ENCODE measurements around the gene SHH. TPM values are rescaled to one million over a fixed set of nuclear protein-coding genes. Genes with fewer than 3 reads are reported as not detected.

SHH gene
- total and polyA plus RNA-seq, 5 donors, result not detected

- ATAC-seq (no peak), DNase-seq (no peak)
- H3K4me3 ChIP-seq (ENCODE audit: low read length), result no peak overlapping the region
- no peaks in the 10 kb centered on the region for H3K27me3 ChIP-seq (ENCODE audit: control insufficient read depth, insufficient read depth)
- 76% methylated on average over 5 of the region's 5 CpGs for WGBS
- H3K27ac ChIP-seq (ENCODE audit: low read length), result no peak overlapping the region
- no peaks in the 10 kb centered on the region for H3K4me1 ChIP-seq (ENCODE audit: control insufficient read depth, insufficient read depth, low read length)
- H3K9me3 ChIP-seq (ENCODE audit: control insufficient read depth, low read length), result no peaks in the 10 kb centered on the region
- intact Hi-C loops (cut with DNase I), result no loop called here
These were observed 37.8 kb upstream of the SHH start for GRCh38 chr7:155850001-155850436.

DNA sequence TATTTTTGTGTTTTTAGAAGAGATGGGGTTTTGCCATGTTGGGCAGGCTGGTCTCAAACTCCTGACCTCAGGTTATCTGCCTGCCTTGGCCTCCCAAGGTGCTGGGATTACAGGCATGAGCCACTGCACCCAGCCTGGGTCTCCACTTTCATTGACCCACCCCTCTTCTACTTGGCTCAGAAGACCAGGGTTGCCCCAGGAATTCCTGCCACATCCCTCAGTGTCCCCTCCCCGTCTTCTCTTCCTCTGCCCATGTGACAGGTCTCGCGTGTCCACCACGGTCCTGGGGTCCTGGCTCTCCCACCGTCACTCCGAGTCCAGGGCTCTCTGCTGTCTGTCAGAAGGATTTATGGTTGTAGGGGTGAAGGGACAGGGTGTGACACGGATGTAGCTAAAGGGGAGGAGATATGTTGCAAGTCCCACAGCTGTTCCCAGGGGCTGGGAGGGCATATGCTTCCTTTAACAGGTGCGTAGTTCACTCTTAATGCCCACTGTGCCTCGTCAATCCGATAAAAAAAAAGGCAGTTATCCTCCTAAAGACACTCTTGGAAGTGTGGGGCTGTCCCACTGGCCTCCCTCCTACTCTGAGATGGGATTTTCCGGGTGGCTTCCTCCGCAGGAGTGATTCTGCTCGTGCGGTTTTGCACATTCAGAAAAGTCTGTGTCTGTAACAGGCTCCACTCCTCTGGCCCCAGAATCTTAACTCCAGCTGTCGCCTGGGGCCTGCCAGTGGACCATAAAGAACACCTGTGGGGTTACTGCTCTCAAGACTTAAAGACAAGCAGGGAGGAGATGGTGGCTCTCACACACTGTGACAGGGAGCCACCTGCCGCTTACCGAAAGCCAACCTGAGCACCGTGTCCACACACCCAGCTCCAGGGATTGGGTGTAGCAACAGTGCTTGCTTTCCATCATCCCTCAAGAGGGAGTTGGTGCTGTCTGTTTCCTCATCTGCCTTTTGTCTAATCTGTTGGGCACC is 36.7 kb upstream of the SHH start:
- no peak for ATAC-seq
- intact Hi-C loops (cut with DNase I), result no loop called here
- no peak for DNase-seq
- Histone ChIP-seq H3K9me3 (ENCODE audit: control insufficient read depth, low read length) (no peaks in the 10 kb centered on the region), H3K27ac (ENCODE audit: low read length) (no peak overlapping the region), H3K4me3 (ENCODE audit: low read length) (no peak overlapping the region), H3K27me3 (ENCODE audit: control insufficient read depth, insufficient read depth) (no peaks in the 10 kb centered on the region), H3K4me1 (ENCODE audit: control insufficient read depth, insufficient read depth, low read length) (no peaks in the 10 kb centered on the region)
- 72% methylated on average over 18 of the region's 18 CpGs for WGBS

DNA sequence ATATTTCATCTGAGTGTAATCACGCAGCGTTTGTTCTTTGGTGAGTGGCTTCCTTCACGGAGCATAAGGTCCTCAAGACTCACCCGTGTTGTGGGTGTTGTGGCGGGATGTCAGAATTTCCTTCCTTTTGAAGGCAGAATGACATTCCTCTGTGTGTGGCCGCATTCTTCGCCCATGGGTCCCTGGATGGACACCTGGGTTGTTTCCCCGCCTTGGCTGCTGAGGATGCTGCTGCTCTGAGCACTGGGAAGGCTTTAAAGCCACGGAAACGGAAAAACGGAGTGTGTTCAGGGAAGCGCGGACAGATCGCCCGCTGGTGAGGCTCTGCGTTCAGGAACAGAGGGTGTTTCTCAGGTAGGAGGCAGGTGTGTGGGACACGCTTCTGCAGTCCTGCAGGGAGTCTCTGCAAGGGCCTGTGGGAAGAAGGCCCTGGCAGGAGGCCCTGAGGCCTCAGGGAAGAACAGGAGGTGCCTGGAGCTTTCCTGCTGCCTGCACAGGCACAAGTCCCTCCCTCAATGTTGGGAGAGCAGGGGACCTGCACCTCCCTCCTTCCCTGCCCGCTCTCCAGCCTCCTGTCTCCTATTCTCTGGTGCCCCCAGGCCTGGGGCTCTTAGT is 35.7 kb upstream of the SHH start:
- H3K4me1 ChIP-seq (ENCODE audit: control insufficient read depth, insufficient read depth, low read length), result no peaks in the 10 kb centered on the region
- H3K27me3 ChIP-seq (ENCODE audit: control insufficient read depth, insufficient read depth), result no peaks in the 10 kb centered on the region
- DNase-seq (no peak), ATAC-seq (no peak)
- H3K4me3 ChIP-seq (ENCODE audit: low read length), result no peak overlapping the region
- intact Hi-C loops (cut with DNase I), result no loop called here
- H3K9me3 ChIP-seq (ENCODE audit: control insufficient read depth, low read length), result no peaks in the 10 kb centered on the region
- 72% methylated on average over 18 of the region's 18 CpGs for WGBS
- H3K27ac ChIP-seq (ENCODE audit: low read length), result no peak overlapping the region

- no peak overlapping the region for H3K27ac ChIP-seq (ENCODE audit: low read length)
- H3K27me3 ChIP-seq (ENCODE audit: control insufficient read depth, insufficient read depth), result no peaks in the 10 kb centered on the region
- H3K4me3 ChIP-seq (ENCODE audit: low read length), result no peak overlapping the region
- 79% methylated on average over 15 of the region's 15 CpGs for WGBS
- H3K4me1 ChIP-seq (ENCODE audit: control insufficient read depth, insufficient read depth, low read length), result no peaks in the 10 kb centered on the region
- intact Hi-C loops (cut with DNase I), result no loop called here
- DNase-seq (no peak), ATAC-seq (no peak)
- H3K9me3 ChIP-seq (ENCODE audit: control insufficient read depth, low read length), result no peaks in the 10 kb centered on the region
These were observed 34.7 kb upstream of the SHH start for GRCh38 chr7:155846936-155847335.

DNA sequence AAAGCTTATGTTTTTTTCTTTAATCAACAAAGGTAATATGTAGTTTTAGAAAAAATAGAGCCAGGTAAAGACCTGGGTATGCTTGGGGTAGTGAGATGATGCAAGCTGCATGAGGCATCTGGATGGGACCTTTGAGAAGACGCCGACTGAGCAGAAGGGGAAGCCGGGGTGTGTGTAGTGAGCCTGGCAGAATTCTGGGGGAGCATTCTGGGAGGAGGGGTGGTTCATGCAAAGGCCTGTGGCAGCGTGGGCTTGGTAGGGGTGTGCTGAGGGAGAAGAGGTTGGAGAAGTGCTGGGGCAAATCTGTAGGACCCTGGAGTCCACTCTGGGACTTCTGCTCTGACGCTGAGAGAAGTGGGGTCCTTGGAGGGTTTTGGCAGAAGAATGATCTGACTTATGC is 33.9 kb upstream of the SHH start:
- Histone ChIP-seq H3K9me3 (ENCODE audit: control insufficient read depth, low read length) (no peaks in the 10 kb centered on the region), H3K4me3 (ENCODE audit: low read length) (no peak overlapping the region), H3K27me3 (ENCODE audit: control insufficient read depth, insufficient read depth) (no peaks in the 10 kb centered on the region), H3K27ac (ENCODE audit: low read length) (no peak overlapping the region), H3K4me1 (ENCODE audit: control insufficient read depth, insufficient read depth, low read length) (no peaks in the 10 kb centered on the region)
- ATAC-seq (no peak), DNase-seq (no peak)
- WGBS, result 86% methylated on average over 5 of the region's 5 CpGs
- intact Hi-C loops (cut with DNase I), result no loop called here

DNA sequence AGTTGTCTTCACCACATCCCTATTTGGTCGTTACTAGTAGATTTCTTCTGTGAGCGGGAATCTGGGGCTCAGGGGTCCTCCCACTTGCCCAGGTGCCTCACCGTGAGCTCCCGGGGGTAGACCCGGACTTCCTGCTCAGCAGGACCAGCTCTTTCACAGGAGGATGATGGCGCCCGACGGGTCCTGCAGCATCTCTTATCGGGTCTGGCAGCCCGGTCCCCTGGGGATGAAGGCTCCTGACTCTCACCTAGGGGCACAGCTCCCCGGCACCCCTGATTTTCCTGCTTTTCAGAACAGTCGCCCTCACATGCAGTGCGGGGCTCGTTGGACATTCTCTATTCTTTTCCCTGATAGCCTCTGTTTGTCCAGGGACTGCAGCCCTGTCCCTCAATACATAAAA is 33.0 kb upstream of the SHH start:
- ATAC-seq (no peak), DNase-seq (no peak)
- Histone ChIP-seq H3K27ac (ENCODE audit: low read length) (no peak overlapping the region), H3K4me3 (ENCODE audit: low read length) (no peak overlapping the region), H3K9me3 (ENCODE audit: control insufficient read depth, low read length) (no peaks in the 10 kb centered on the region), H3K4me1 (ENCODE audit: control insufficient read depth, insufficient read depth, low read length) (no peaks in the 10 kb centered on the region), H3K27me3 (ENCODE audit: control insufficient read depth, insufficient read depth) (no peaks in the 10 kb centered on the region)
- intact Hi-C loops (cut with DNase I), result no loop called here
- WGBS, result 87% methylated on average over 14 of the region's 14 CpGs

GRCh38 chr7:155844526-155844925 is 32.3 kb upstream of the SHH start:
- intact Hi-C loops (cut with DNase I), result no loop called here
- Histone ChIP-seq H3K4me3 (ENCODE audit: low read length) (no peak overlapping the region), H3K27me3 (ENCODE audit: control insufficient read depth, insufficient read depth) (no peaks in the 10 kb centered on the region), H3K9me3 (ENCODE audit: control insufficient read depth, low read length) (no peaks in the 10 kb centered on the region), H3K4me1 (ENCODE audit: control insufficient read depth, insufficient read depth, low read length) (no peaks in the 10 kb centered on the region), H3K27ac (ENCODE audit: low read length) (no peak overlapping the region)
- DNase-seq (no peak), ATAC-seq (no peak)
- WGBS, result 86% methylated on average over 16 of the region's 16 CpGs

- Histone ChIP-seq H3K27me3 (ENCODE audit: control insufficient read depth, insufficient read depth) (no peaks in the 10 kb centered on the region), H3K27ac (ENCODE audit: low read length) (no peak overlapping the region), H3K9me3 (ENCODE audit: control insufficient read depth, low read length) (no peaks in the 10 kb centered on the region), H3K4me3 (ENCODE audit: low read length) (no peak overlapping the region), H3K4me1 (ENCODE audit: control insufficient read depth, insufficient read depth, low read length) (no peaks in the 10 kb centered on the region)
- 58% methylated on average over 14 of the region's 14 CpGs for WGBS
- ATAC-seq (peak; percentile 23 to 50), DNase-seq (no peak)
- intact Hi-C loops (cut with DNase I), result no loop called here
These were observed 31.8 kb upstream of the SHH start for GRCh38 chr7:155844019-155844453.

- H3K9me3 ChIP-seq (ENCODE audit: control insufficient read depth, low read length), result no peaks in the 10 kb centered on the region
- H3K27me3 ChIP-seq (ENCODE audit: control insufficient read depth, insufficient read depth), result no peaks in the 10 kb centered on the region
- WGBS, result 83% methylated on average over 20 of the region's 20 CpGs
- H3K4me1 ChIP-seq (ENCODE audit: control insufficient read depth, insufficient read depth, low read length), result no peaks in the 10 kb centered on the region
- ATAC-seq, result peak in 1 of 2 donors; percentile 8
- no peak overlapping the region for H3K27ac ChIP-seq (ENCODE audit: low read length)
- intact Hi-C loops (cut with DNase I), result no loop called here
- DNase-seq, result no peak
- no peak overlapping the region for H3K4me3 ChIP-seq (ENCODE audit: low read length)
These were observed 31.3 kb upstream of the SHH start for GRCh38 chr7:155843426-155844018.

GRCh38 chr7:155842496-155843265 is 30.4 kb upstream of the SHH start:
- Histone ChIP-seq H3K27me3 (ENCODE audit: control insufficient read depth, insufficient read depth) (no peaks in the 10 kb centered on the region), H3K4me1 (ENCODE audit: control insufficient read depth, insufficient read depth, low read length) (no peaks in the 10 kb centered on the region), H3K27ac (ENCODE audit: low read length) (no peak overlapping the region), H3K9me3 (ENCODE audit: control insufficient read depth, low read length) (no peaks in the 10 kb centered on the region), H3K4me3 (ENCODE audit: low read length) (no peak overlapping the region)
- WGBS, result 79% methylated on average over 21 of the region's 21 CpGs
- ATAC-seq, result no peak
- intact Hi-C loops (cut with DNase I), result no loop called here
- no peak for DNase-seq

Measured in right cardiac atrium (tissue), 5 donors.